ENCODE results near the gene TGFB2. TPM values are rescaled to one million over a fixed set of nuclear protein-coding genes. Genes with fewer than 3 reads are reported as not detected.

TGFB2 gene
- total and polyA plus RNA-seq, 2 experiments from 2014 or later: 0.31 to 1.4 TPM

DNA sequence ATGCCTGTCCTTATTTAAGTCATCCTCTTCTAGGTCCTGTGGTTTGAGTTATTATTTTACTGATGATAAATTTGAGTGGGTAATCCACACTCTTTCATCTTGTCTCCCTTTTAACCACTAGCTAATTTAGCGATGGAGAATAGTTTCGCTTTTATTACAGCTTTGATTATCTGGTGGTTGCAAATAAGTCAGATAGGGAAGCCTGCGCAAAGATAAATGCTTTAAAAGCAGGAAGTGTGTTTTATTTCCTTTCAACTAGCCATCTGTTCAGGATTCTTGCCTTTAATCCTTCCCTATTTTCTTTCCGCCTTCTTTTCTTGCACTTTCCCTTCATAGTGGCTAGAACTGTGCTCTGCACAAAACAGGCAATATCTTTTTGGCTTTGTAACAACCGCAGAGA is 129.0 kb downstream of the TGFB2 start:
- H3K36me3 Mint-ChIP-seq (ENCODE audit: low read depth): no peaks in the 10 kb centered on the region
- no peaks in the 10 kb centered on the region for H3K79me2 ChIP-seq (replicated peaks; ENCODE audit: insufficient read depth)
- no peak for TF ChIP-seq JUNB (IDR thresholded peaks at IDR 0.05; ENCODE audit: unreplicated experiment)
- TF ChIP-seq, protein P1, sequence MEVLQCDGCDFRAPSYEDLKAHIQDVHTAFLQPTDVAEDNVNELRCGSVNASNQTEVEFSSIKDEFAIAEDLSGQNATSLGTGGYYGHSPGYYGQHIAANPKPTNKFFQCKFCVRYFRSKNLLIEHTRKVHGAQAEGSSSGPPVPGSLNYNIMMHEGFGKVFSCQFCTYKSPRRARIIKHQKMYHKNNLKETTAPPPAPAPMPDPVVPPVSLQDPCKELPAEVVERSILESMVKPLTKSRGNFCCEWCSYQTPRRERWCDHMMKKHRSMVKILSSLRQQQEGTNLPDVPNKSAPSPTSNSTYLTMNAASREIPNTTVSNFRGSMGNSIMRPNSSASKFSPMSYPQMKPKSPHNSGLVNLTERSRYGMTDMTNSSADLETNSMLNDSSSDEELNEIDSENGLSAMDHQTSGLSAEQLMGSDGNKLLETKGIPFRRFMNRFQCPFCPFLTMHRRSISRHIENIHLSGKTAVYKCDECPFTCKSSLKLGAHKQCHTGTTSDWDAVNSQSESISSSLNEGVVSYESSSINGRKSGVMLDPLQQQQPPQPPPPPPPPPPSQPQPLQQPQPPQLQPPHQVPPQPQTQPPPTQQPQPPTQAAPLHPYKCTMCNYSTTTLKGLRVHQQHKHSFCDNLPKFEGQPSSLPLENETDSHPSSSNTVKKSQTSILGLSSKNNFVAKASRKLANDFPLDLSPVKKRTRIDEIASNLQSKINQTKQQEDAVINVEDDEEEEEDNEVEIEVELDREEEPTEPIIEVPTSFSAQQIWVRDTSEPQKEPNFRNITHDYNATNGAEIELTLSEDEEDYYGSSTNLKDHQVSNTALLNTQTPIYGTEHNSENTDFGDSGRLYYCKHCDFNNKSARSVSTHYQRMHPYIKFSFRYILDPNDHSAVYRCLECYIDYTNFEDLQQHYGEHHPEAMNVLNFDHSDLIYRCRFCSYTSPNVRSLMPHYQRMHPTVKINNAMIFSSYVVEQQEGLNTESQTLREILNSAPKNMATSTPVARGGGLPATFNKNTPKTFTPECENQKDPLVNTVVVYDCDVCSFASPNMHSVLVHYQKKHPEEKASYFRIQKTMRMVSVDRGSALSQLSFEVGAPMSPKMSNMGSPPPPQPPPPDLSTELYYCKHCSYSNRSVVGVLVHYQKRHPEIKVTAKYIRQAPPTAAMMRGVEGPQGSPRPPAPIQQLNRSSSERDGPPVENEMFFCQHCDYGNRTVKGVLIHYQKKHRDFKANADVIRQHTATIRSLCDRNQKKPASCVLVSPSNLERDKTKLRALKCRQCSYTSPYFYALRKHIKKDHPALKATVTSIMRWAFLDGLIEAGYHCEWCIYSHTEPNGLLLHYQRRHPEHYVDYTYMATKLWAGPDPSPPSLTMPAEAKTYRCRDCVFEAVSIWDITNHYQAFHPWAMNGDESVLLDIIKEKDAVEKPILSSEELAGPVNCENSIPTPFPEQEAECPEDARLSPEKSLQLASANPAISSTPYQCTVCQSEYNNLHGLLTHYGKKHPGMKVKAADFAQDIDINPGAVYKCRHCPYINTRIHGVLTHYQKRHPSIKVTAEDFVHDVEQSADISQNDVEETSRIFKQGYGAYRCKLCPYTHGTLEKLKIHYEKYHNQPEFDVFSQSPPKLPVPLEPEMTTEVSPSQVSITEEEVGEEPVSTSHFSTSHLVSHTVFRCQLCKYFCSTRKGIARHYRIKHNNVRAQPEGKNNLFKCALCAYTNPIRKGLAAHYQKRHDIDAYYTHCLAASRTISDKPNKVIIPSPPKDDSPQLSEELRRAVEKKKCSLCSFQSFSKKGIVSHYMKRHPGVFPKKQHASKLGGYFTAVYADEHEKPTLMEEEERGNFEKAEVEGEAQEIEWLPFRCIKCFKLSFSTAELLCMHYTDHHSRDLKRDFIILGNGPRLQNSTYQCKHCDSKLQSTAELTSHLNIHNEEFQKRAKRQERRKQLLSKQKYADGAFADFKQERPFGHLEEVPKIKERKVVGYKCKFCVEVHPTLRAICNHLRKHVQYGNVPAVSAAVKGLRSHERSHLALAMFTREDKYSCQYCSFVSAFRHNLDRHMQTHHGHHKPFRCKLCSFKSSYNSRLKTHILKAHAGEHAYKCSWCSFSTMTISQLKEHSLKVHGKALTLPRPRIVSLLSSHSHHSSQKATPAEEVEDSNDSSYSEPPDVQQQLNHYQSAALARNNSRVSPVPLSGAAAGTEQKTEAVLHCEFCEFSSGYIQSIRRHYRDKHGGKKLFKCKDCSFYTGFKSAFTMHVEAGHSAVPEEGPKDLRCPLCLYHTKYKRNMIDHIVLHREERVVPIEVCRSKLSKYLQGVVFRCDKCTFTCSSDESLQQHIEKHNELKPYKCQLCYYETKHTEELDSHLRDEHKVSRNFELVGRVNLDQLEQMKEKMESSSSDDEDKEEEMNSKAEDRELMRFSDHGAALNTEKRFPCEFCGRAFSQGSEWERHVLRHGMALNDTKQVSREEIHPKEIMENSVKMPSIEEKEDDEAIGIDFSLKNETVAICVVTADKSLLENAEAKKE (CRISPR knock-in tag; IDR thresholded peaks at IDR 0.05): no peak
- H3K4me1 ChIP-seq (ENCODE audit: insufficient read depth): no peaks in the 10 kb centered on the region
- ATAC-seq: no peak
- no peak overlapping the region for H3K4me3 ChIP-seq
- H3K27ac Mint-ChIP-seq: no peak overlapping the region
- no peak for DNase-seq (ENCODE audit: low spot score)
- no peak overlapping the region for H3K4me2 ChIP-seq
- H3K4me3 Mint-ChIP-seq: no peak overlapping the region
- H3K4me1 Mint-ChIP-seq: no peaks in the 10 kb centered on the region; the same call in 1 of the 3 replicates
- no peak overlapping the region for H2AFZ ChIP-seq
- no peak overlapping the region for H3K27ac ChIP-seq (ENCODE audit: low read depth)
- H3K36me3 ChIP-seq (ENCODE audit: insufficient read depth): no peaks in the 10 kb centered on the region
- H3K9me2 ChIP-seq (ENCODE audit: insufficient read depth): no peaks in the 10 kb centered on the region
- no peaks in the 10 kb centered on the region for H3K27me3 ChIP-seq (ENCODE audit: insufficient read depth)
- H4K20me1 ChIP-seq (replicated peaks; ENCODE audit: insufficient read depth): no peaks in the 10 kb centered on the region
- no peaks in the 10 kb centered on the region for H3F3A ChIP-seq (replicated peaks; ENCODE audit: low read depth)
- no peaks in the 10 kb centered on the region for H3K27me3 Mint-ChIP-seq (ENCODE audit: insufficient read depth, low read depth, poor library complexity)
- no peaks in the 10 kb centered on the region for H3K9me3 Mint-ChIP-seq

DNA sequence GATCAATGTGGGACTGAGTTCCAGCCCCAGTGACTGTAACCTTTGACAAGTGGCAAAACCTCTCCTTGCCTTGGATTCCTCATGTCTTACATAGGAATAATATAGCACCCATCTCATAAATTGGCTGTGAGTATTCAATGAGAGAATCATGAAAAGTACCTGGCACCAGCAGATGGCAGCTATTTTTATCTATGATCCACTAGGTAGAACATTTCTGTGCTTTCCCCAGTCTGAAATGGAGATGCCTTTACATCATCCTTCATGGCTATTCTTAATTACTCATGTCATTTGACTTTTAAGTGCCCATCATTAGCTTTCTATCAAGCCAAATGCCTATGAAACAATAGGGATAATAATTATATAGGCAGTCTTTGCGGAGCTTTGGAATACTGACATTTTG is 130.1 kb downstream of the TGFB2 start:
- Histone ChIP-seq H3K4me1 (ENCODE audit: insufficient read depth) (no peaks in the 10 kb centered on the region), H3K27ac (ENCODE audit: low read depth) (no peak overlapping the region), H3K27me3 (ENCODE audit: insufficient read depth) (no peaks in the 10 kb centered on the region), H3K4me2 (no peak overlapping the region), H3F3A (replicated peaks; ENCODE audit: low read depth) (no peaks in the 10 kb centered on the region), H3K9me2 (ENCODE audit: insufficient read depth) (no peaks in the 10 kb centered on the region), H3K36me3 (ENCODE audit: insufficient read depth) (no peaks in the 10 kb centered on the region), H2AFZ (0 out of 2 replicates have a peak overlapping the region, but pooled peaks have one; percentile 8), H4K20me1 (replicated peaks; ENCODE audit: insufficient read depth) (no peaks in the 10 kb centered on the region), H3K79me2 (replicated peaks; ENCODE audit: insufficient read depth) (no peaks in the 10 kb centered on the region), H3K4me3 (no peak overlapping the region)
- H3K27me3 Mint-ChIP-seq (ENCODE audit: insufficient read depth, low read depth, poor library complexity): no peaks in the 10 kb centered on the region
- TF ChIP-seq NANOG (IDR thresholded peaks at IDR 0.05; ENCODE audit: borderline replicate concordance) (no peak), REST (IDR thresholded peaks at IDR 0.05; ENCODE audit: unreplicated experiment) (no peak), CREB1 (CRISPR knock-in tag; IDR thresholded peaks at IDR 0.05; ENCODE audit: low read depth) (no peak), EZH2 (IDR thresholded peaks at IDR 0.05; ENCODE audit: low read depth, unreplicated experiment) (no peak)
- H3K36me3 Mint-ChIP-seq (ENCODE audit: low read depth): no peaks in the 10 kb centered on the region
- H3K4me1 Mint-ChIP-seq: no peaks in the 10 kb centered on the region; the same call in 1 of the 3 replicates
- no peak overlapping the region for H3K27ac Mint-ChIP-seq
- no peak overlapping the region for H3K4me3 Mint-ChIP-seq
- ATAC-seq (no peak), DNase-seq (ENCODE audit: low spot score) (no peak)
- no peaks in the 10 kb centered on the region for H3K9me3 Mint-ChIP-seq

Measured in GM23338 (cell line).